DOHH2 (cell line): ENCODE results near the gene HCRTR1.

ENCODE experiments used
- CTCF ChIP-seq: fragments of 200-600 bp; sonication (generic); IDR thresholded peaks from one replicate; pipeline ENCODE4 v1.5.1; 2014; ENCODE audit warnings: antibody characterized with exemption, mild to moderate bottlenecking, low read depth, low read length; ENCODE audit not compliant: poor library complexity, severe bottlenecking
- EZH2phosphoT487 ChIP-seq: fragments of 200-600 bp; sonication (generic); IDR thresholded peaks from 2 replicates; pipeline ENCODE4 v1.6.1; 2017; ENCODE audit warnings: borderline replicate concordance, mild to moderate bottlenecking, antibody characterized with exemption, low read length, moderate library complexity, mixed read lengths

- TF ChIP-seq CTCF (no peak), EZH2phosphoT487 (no peak)
Observed at GRCh38 chr1:31644560-31645273, 27.2 kb downstream of the HCRTR1 start, which contains the start of gene PEF1.
